Subcutaneous adipose tissue (tissue), 4 donors: ENCODE data around the gene PCDHA12. TPM values are rescaled to one million over a fixed set of nuclear protein-coding genes. Genes with fewer than 3 reads are reported as not detected.
"Not testable (repeated sequence)": the region's sequence is repeated elsewhere in the genome, so short reads cannot be mapped to it uniquely, and the experiment has no call there.

Experiments
- CTCF ChIP-seq: fragments of 450-650 bp; IDR thresholded peaks from one replicate; pipeline ENCODE4 v1.5.1; 2016; ENCODE audit warnings: low read depth, mild to moderate bottlenecking, control low read depth, antibody characterized with exemption, moderate library complexity
- total RNA-seq, 4 donors: library from RNA; depleted of rRNA; stranded (reverse); fragments of >200 nt; gene quantifications; one replicate each; pipeline ENCODE4 v1.1.0, GENCODE V29; 2016

The PCDHA12 gene
- total RNA-seq, 4 donors from 2014 or later: 0.17 to 0.22 (median 0.19) TPM; not detected in 1

GRCh38 chr5:140840978-140841962 lies 33.8 kb upstream of the PCDHA12 start, which contains the start of gene PCDHA8:
Gene PCDHA8 (plus strand): TSS chr5:140841187. CDS start chr5:140841322, 135 bp downstream.
- no peak for TF ChIP-seq CTCF

GRCh38 chr5:140842798-140843733 lies 32.0 kb upstream of the PCDHA12 start:
- no peak for TF ChIP-seq CTCF

- TF ChIP-seq CTCF: not testable (repeated sequence)
These were observed 26.7 kb upstream of the PCDHA12 start, which contains the start of gene PCDHA9 for GRCh38 chr5:140848139-140849102. Gene PCDHA9 (plus strand): TSS chr5:140848382. CDS start chr5:140848496, 114 bp downstream.

GRCh38 chr5:140855772-140856674 lies 19.1 kb upstream of the PCDHA12 start, which contains the start of gene PCDHA10:
Gene PCDHA10 (plus strand): TSS chr5:140855897. CDS start chr5:140856049, 152 bp downstream.
- TF ChIP-seq CTCF: no peak

- TF ChIP-seq CTCF: no peak
These were observed 17.7 kb upstream of the PCDHA12 start for GRCh38 chr5:140857177-140857986.
